ENCODE data around the gene NAPB. TPM values are rescaled to one million over a fixed set of nuclear protein-coding genes. Genes with fewer than 3 reads are reported as not detected.

Gene NAPB
- total and polyA plus RNA-seq, 2 of the 8 experiments (the other 6 are each of a cell fraction or from before 2014, with no cell fraction given), result 6.2 to 12.3 TPM

GRCh38 chr20:23396950-23397627 is 24.2 kb downstream of the NAPB start:
- no peak overlapping the region for H2BK20ac ChIP-seq (ENCODE audit: low read length)
- no peak overlapping the region for H3K18ac ChIP-seq (ENCODE audit: extremely low read depth, low read length)
- peaks cover 0 to 26% (median 15%) of the 10 kb centered on the region in 4 experiments; a peak in 7 of 8 replicates for H3K36me3 ChIP-seq (ENCODE audit: control insufficient read depth in 2 of 4, insufficient read depth in 4 of 4, low read length in 3 of 4)
- TF ChIP-seq KDM5A (IDR thresholded peaks at IDR 0.05; ENCODE audit: low read length), result no peak
- TF ChIP-seq SIX5 (IDR thresholded peaks at IDR 0.05; ENCODE audit: low read depth, low read length), result no peak
- TF ChIP-seq TEAD4 (IDR thresholded peaks at IDR 0.05; ENCODE audit: low read depth, low read length), result no peak
- TF ChIP-seq SP4 (IDR thresholded peaks at IDR 0.05; ENCODE audit: low read length), result no peak
- no peak for TF ChIP-seq CBX8 (IDR thresholded peaks at IDR 0.05; ENCODE audit: borderline replicate concordance, low read depth, low read length)
- no peak for TF ChIP-seq CHD1 (IDR thresholded peaks at IDR 0.05; ENCODE audit: low read depth, low read length)
- no peak for TF ChIP-seq BRCA1 (IDR thresholded peaks at IDR 0.05; ENCODE audit: low read depth, low read length)
- TF ChIP-seq NANOG (IDR thresholded peaks at IDR 0.05; ENCODE audit: insufficient read depth, low read depth, low read length, poor library complexity, severe bottlenecking), result no peak
- no peak for TF ChIP-seq JUND (IDR thresholded peaks at IDR 0.05; ENCODE audit: low read length)
- no peak for TF ChIP-seq E2F6 (IDR thresholded peaks at IDR 0.05)
- no peak for TF ChIP-seq RBBP5 (IDR thresholded peaks at IDR 0.05; ENCODE audit: borderline replicate concordance, low read depth, low read length)
- no peak for TF ChIP-seq TCF12 (IDR thresholded peaks at IDR 0.05; ENCODE audit: low read depth, low read length)
- no peak for TF ChIP-seq BACH1 (IDR thresholded peaks at IDR 0.05; ENCODE audit: low read length)

More at GRCh38 chr20:23396950-23397627, 24.2 kb downstream of the NAPB start:
- FAIRE-seq (peak; percentile 32), DNase-seq (ENCODE audit: low read depth in 1 of 2, low spot score in 2 of 2) (no peak)
- H3K27ac ChIP-seq (ENCODE audit: low read depth, low read length), result 0 out of 2 replicates have a peak overlapping the region, but pooled peaks have one; percentile 15
- no peak overlapping the region for H4K5ac ChIP-seq (ENCODE audit: insufficient read length, low read depth, low read length)
- H4K8ac ChIP-seq (ENCODE audit: extremely low read depth, insufficient read depth, low read length), result no peak overlapping the region
- POLR2A ChIA-PET (ENCODE audit: partially characterized antibody), result no interaction called here
- no peak overlapping the region for H2BK120ac ChIP-seq (replicated peaks; ENCODE audit: low read depth, low read length)
- H3K79me1 ChIP-seq (ENCODE audit: low read depth, low read length), result peaks cover 3% of the 10 kb centered on the region
- no peak overlapping the region for H3K23ac ChIP-seq (ENCODE audit: insufficient read length)
- CTCF ChIA-PET (ENCODE audit: partially characterized antibody), result interaction anchor here (0.5 kb wide), 1 partner anchor 30 kb away, joined by 3 read pairs; no protein-coding TSS in a partner anchor
- H2AFZ ChIP-seq (ENCODE audit: low read length), result no peak overlapping the region
- no peak overlapping the region for H2AK5ac ChIP-seq (ENCODE audit: low read depth, low read length)
- H3K14ac ChIP-seq (ENCODE audit: insufficient read length), result no peak overlapping the region
- peaks cover 0 to 4% (median 3%) of the 10 kb centered on the region in 4 experiments; a peak in 4 of 7 replicates for H3K4me1 ChIP-seq (replicated peaks in 1 of 4; ENCODE audit: control insufficient read depth in 3 of 4, insufficient read depth in 4 of 4, low read length in 3 of 4)
- no peak overlapping the region for H3K4me2 ChIP-seq (ENCODE audit: insufficient read depth in 1 of 2, low read depth in 2 of 2, low read length in 2 of 2)
- H2BK12ac ChIP-seq (ENCODE audit: low read depth, low read length), result no peak overlapping the region
- H2BK15ac ChIP-seq (ENCODE audit: low read length), result no peak overlapping the region
- no peaks in the 10 kb centered on the region for H3K9me3 ChIP-seq (ENCODE audit: insufficient read depth in 2 of 2, low read depth in 1 of 2, low read length in 1 of 2)
- no peak overlapping the region for H3K56ac ChIP-seq (replicated peaks; ENCODE audit: insufficient read length, low read depth, low read length)
- no peak overlapping the region for H3K4ac ChIP-seq (replicated peaks; ENCODE audit: insufficient read length, low read depth, low read length)
- no peak overlapping the region for H2BK5ac ChIP-seq (ENCODE audit: low read depth, low read length)
- H3K27me3 ChIP-seq (replicated peaks in 1 of 4; ENCODE audit: control insufficient read depth in 3 of 4, extremely low read depth in 1 of 4, insufficient read depth in 3 of 4, low read length in 3 of 4), result no peaks in the 10 kb centered on the region
- peaks cover 0 to 18% of the 10 kb centered on the region in 2 experiments; a peak in 3 of 4 replicates for H3K79me2 ChIP-seq (ENCODE audit: control insufficient read depth in 1 of 2, insufficient read depth in 2 of 2, low read length in 2 of 2)
- peaks cover 0 to 2% of the 10 kb centered on the region in 2 experiments for H4K20me1 ChIP-seq (replicated peaks in 1 of 2; ENCODE audit: control insufficient read depth in 1 of 2, insufficient read depth in 2 of 2, low read length in 2 of 2)
- no peak overlapping the region for H3K4me3 ChIP-seq (ENCODE audit: extremely low read depth in 1 of 4, insufficient read depth in 2 of 4, low read depth in 3 of 4, low read length in 4 of 4)
- H3K9ac ChIP-seq (replicated peaks in 1 of 4; ENCODE audit: extremely low read depth in 1 of 4, low read depth in 3 of 4, low read length in 3 of 4), result no peak overlapping the region
- no peaks in the 10 kb centered on the region for H3K23me2 ChIP-seq (ENCODE audit: low read depth, low read length)
- no peak overlapping the region for H4K91ac ChIP-seq (replicated peaks; ENCODE audit: insufficient read length, low read length)
- WGBS, 2 experiments (ENCODE audit: extremely low coverage in 1 of 2, insufficient coverage in 1 of 2, insufficient read length in 1 of 2, insufficient replicate concordance in 2 of 2, low coverage in 1 of 2, low lambda C conversion rate in 2 of 2, missing lambda C conversion rate in 1 of 2), result 81% methylated on average over 6 of the region's 6 CpGs; no CpG with 5 or more reads in 1 of the 2 experiments
